Fibroblast of skin of right quadriceps (primary cell): ENCODE data around the gene ZNF32.
"Not testable (repeated sequence)": the region's sequence is repeated elsewhere in the genome, so short reads cannot be mapped to it uniquely, and the experiment has no call there.

Experiments
- DNase-seq: peaks from one replicate; pipeline ENCODE4 v3.0.0-alpha.2; 2013

The ZNF32 gene

DNA sequence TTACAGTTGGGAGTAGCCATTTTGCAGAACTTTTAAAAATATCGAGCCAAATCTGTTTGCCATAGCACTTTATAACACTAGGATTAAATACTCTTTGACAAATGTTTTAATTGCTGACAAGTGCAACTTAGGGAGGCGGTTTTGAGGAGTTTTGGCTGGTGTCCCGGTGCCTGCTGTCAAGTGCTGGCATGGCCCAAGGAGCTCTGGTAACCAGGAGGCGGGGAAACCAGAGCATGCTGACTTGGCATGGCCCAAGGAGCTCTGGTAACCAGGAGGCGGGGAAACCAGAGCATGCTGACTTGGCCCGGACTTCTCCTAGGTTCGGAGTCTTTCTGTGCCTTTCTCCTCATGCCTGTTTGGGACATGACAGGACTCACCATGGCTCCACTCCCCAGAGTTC, 30.8 kb upstream of the ZNF32 start:
- peak; percentile 22 for DNase-seq

DNA sequence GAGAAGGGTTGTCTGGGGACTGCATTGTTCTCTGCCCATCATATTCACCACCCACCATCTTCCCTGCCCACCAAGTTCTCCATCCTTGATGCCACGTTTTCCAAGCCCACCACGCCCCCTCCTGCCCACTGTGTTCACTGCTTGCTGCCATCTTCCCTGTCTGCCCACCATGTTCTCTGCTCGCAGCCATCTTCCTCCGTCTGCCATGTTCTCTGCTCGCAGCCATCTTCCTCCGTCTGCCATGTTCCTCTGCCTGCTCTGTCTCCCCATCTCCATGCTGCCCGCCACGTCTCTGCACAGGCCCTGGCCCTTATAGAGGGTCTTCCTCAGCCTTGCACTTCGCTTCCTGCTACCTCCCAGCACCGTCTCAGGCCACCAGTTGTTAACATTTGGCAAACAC, 30.0 kb upstream of the ZNF32 start:
- no peak for DNase-seq

DNA sequence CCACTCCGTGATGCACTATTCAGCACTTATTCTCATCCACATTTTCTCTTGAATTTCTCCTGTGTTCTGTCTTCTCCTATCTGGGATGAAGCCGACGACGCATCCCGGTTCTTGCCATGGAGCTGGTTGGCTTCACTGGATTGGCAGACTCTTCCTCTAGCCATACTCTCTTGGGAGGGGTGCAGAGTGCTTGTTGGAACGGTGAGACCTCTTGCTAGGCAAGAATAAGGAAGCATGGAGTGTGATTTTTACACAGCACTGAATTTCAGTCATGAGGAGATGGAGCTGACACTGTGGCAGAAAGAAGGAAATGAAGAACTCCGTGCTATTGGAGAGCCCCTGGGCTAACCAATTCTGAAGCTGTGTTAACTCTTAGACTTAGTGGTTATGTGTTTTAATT, 28.2 kb upstream of the ZNF32 start:
- DNase-seq = no peak

GRCh38 chr10:43676331-43676730, 27.6 kb upstream of the ZNF32 start:
- DNase-seq = no peak

GRCh38 chr10:43674553-43675210, 26.0 kb upstream of the ZNF32 start:
- no peak for DNase-seq

GRCh38 chr10:43673471-43673870, 24.8 kb upstream of the ZNF32 start:
- no peak for DNase-seq

DNA sequence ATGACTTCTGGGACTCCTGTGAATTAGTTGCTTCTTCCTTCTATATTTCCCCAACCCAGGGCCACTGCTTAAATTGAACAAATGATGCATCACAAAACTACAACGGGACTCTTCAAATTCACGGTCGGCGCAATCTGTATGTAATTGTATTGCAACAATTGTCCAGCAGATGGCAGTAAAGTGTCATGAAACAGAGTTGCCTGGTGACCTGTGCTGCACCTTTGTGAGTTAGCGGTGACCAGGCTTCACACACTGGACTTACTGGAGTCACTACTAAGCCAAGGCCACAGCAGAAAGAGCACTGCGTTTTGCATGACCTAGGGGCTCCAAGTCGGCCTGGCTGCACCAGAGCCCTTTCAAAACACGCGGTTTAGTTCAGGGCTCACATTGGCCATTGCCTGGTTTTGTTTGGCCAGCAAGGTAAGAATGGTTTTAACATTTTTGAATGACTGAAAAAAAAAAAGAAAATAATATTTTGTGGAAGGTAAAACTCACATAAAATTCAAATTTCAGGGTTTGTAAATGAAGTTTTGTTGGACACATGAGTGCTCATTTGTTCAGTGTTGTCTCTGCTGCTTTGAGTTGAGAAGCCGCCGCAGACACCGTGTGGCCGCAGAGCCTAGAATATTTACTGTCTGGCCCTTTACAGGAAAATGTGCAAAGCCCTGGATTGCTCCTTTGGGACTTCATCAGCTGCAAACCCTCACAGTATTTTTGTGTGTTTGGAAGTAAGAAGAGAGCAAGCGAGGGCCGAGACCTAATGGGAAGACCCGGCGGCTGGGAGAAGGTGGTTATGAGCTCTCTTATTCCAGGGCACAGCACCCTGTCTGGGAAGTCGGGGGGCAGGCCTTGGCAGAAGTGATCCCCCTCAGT, 23.2 kb upstream of the ZNF32 start:
- peak; percentile 66 for DNase-seq

DNA sequence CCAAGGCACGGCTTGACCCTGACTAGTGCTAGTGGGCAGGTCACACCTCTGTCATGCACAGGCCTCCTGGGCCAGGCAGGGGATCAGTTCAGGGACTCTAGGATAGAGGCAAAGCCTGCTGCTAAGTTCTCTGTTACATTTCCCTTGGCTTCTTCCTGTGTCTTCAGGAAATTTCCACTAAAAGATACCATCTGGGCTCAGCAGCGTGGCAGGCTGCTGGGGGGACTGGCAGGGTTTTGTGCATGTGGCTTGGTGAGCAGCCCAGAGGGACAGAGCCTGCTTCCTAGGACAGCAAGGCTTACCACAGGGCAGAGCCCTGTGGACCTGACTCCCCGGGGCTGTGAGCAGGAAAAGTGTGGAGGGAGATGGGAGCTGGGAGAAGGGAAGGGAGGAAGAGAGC, 20.7 kb upstream of the ZNF32 start:
- DNase-seq = no peak

DNA sequence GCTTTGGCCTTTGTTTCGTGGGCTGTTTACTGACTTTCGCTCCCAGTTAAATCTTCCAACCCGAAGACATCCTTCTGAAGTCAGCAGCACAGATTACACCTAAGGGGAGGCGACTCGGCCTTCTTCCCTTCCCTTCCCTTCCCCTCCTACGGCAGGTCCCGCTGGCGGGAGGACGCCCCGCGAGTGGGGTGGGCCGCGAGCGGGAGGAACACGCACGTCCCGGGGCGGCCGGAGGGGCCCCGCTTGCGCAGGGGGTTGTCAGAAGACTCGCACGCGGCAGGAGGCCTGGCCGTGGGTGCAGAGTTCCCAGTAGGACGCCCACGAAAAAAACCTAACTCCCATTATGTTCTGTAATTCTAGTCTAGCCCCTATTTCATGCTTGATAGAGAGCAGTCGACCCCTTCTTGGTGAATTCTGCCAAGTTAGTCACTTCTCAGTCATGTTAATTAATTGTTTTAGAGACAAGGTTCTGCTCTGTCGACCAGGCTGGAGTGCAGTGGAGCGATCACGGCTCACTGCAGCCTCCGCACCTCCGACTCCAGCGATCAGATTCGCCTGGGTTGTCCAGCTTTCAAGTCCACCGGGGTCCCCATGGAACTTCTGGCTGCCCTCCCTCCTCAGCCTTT, 19.2 kb upstream of the ZNF32 start:
- DNase-seq = no peak

DNA sequence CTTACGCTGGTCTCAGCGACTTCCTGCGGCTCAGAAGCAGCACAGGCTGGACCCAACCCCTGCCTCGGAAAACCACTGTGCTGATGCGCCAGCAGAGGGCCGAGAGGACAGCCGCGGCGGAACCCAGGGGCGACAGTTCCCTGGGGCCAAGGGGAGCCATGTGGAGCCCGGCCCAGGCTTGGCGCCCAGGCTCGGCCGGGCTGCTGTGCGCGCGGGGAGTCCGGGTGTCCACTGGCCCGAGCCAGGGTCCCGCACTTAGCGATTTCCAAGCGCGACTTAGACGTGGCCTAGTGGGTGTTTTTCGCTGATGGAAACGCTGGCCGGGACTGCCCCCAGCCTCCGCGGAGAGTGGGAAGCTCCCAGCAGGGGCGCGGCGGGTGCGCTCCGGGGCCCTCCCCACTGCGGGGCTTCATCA, 18.6 kb upstream of the ZNF32 start:
- peak; percentile 46 for DNase-seq

- DNase-seq = no peak
Observed at GRCh38 chr10:43666552-43666951, 17.9 kb upstream of the ZNF32 start.

- no peak for DNase-seq
Observed at GRCh38 chr10:43665054-43665453, 16.4 kb upstream of the ZNF32 start.

GRCh38 chr10:43658227-43658626, 9.5 kb upstream of the ZNF32 start:
- DNase-seq = no peak

DNA sequence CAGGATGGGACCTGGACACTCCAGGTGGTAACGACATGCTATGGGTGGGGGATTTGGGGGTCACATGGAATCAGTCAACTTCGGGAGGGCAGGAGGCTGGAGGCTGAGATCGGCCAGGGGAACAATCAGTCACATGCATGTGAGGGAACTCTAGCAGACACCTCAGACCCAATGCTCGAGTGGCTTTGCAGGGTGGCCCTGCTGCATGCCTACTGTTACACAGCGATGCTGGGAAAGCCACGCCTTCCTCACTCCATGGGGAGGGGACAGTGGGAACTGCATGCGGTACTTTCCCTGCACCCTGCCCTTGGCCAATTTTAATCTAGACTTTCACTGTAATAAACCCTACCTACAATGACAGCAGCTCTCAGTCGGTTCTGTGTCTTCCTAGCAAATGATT, 6.6 kb upstream of the ZNF32 start:
- no peak for DNase-seq

DNA sequence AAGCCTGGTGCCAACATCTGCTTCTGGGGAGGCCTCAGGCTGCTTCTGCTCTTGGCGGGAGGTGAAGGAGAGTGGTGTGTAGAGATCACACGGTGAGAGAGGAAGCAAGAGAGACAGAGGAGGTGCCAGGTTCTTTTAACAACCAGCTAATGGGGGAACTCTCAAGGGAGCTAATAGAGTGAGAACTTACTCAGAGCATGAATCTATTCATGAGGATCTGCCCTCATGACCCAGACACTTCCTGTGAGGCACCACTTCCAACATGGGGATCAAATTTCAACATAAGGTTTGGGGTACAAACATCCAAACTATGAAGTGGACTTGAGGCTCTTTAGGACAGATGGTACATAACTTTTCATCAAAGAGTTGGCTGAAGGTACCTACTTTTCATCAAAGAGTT, 5.1 kb upstream of the ZNF32 start:
- peak; percentile 47 for DNase-seq

GRCh38 chr10:43649185-43649523, 473 bp upstream of the ZNF32 start:
- DNase-seq = no peak

GRCh38 chr10:43648095-43648397, 635 bp downstream of the ZNF32 start:
- no peak for DNase-seq

- no peak for DNase-seq
Observed at GRCh38 chr10:43647576-43647975, 1.1 kb downstream of the ZNF32 start.

- no peak for DNase-seq
Observed at GRCh38 chr10:43645866-43646265, 2.8 kb downstream of the ZNF32 start.

DNA sequence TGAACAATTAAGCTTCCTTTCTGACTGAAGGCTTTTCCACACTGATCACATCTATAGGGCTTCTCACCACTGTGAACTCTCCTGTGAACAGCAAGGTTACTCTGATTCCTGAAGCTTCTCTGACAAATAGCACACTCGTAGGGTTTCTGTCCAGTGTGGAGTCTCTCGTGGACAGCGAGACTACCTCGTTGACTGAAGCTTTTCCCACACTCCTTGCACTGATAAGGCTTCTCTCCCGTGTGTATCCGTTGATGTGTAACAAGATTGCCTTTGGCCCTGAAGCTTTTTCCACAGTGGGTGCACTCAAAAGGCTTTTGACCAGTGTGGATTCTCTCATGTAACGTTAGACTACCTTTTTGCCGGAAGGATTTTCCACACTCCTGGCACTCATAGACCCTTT, 4.4 kb downstream of the ZNF32 start:
- peak; percentile 31 for DNase-seq

DNA sequence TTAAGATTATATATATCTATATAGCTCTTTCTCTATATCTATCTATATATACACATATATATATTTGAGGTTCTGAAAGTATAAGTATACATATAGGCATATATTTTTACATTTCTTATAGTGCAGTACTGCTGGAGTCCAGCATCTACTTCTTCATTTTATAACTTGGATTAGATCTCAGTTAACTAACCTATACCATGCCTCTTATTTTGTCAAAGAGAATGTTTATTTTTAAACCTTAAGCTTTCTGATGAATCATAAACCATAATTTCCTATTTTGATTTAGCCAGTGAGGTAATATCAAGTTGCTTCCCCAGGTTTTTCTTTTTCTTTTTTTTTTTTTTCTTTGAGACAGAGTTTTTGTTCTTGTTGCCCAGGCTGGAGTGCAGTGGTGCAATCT, 8.1 kb downstream of the ZNF32 start:
- no peak for DNase-seq

DNA sequence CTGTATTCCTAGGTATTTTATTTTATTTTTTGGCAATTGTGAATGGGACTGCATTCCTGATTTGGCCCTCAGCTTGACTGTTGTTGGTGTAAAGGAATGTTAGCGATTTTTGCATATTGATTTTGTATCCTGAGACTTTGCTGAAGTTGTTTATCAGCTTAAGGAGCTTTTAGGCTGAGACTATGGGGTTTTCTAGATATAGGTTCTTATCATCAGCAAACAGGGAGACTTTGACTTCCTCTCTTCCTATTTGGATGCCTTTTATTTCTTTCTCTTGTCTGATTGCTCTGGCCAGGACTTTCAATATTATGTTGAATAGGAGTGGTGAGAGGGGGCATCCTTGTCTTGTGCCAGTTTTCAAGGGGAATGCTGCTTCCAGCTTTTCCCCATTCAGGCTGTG, 12.9 kb downstream of the ZNF32 start:
- not testable (repeated sequence) for DNase-seq

DNA sequence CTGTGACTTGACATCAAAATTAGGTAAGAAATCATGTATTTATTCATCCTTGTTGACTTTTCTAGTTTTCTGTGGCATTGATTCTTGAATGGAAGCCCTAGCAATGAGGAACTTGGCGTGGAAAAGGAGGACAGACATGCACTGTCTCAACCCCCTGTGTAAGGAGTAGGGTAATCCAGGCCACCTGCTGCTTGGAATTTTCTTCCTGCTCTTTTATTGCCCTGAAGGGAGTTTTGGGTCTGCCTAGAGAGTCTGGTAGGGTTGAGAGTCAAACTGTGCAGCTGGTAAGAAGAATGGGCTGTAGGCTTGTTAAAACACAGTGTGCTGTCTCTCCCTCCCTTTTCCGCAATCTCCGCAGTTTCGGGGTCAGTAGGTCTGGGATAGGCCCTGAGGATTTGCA, 19.7 kb downstream of the ZNF32 start:
- no peak for DNase-seq

DNA sequence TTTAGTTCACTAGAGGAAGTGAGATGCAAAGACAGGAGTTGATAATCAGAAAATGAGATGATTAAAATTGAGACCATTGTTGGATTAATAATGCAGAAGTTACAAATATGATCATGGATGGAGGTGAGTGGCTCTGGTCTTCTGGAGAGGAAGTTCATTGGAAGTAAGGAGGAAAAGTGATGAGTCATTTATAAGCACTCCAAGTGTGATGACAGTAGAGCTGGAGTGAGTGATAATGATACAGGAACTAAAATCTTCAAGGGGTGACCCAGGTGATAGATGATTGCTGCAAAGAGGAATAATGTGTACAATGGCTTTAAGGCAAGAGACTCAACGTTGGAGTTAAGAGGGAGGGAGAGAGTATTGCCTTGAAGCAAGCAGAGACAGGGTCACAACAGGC, 20.7 kb downstream of the ZNF32 start:
- no peak for DNase-seq

DNA sequence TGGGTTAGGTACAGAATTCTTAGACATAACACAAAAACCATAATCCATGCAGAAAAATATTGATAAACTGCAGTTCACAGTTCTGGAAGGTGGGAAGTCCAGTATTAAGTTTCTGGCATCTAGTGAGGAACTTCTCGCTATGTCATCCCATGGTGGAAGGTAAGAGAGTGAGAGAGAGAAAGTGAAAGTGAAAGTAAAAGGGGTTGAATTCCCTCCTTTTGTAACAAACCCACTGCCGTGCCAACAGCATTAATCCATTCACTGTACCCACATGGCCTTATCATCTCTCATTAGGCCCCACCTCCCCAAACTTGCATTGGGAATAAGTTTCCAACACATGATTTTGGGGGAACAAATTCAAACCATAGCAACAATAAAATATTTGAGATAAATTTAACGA, 25.3 kb downstream of the ZNF32 start:
- no peak for DNase-seq
